Measurements from ENCODE around the gene ATP5MC2.
"Not testable (repeated sequence)": the region's sequence is repeated elsewhere in the genome, so short reads cannot be mapped to it uniquely, and the experiment has no call there.

ATP5MC2 gene

GRCh38 chr12:53659011-53659551 is 16.8 kb downstream of the ATP5MC2 start:
- Histone ChIP-seq H3K4me3 (no peak overlapping the region), H3K9me3 (no peaks in the 10 kb centered on the region), H3K4me1 (peaks cover 18% of the 10 kb centered on the region), H3K36me3 (peaks cover 32% of the 10 kb centered on the region), H4K20me1 (no peaks in the 10 kb centered on the region), H3K27me3 (no peaks in the 10 kb centered on the region), H3K4me2 (peak overlapping the region; percentile 45), H3K9ac (no peak overlapping the region), H3K27ac (0 out of 2 replicates have a peak overlapping the region, but pooled peaks have one; percentile 3)
- no peak for TF ChIP-seq Cebpa-rat (IDR thresholded peaks at IDR 0.05)

- Histone ChIP-seq H3K9me3 (no peaks in the 10 kb centered on the region), H3K4me3 (no peak overlapping the region), H3K4me1 (peaks cover 18% of the 10 kb centered on the region), H3K9ac (no peak overlapping the region), H3K36me3 (peaks cover 12% of the 10 kb centered on the region; the same call in 1 of the 2 replicates), H3K27me3 (no peaks in the 10 kb centered on the region), H4K20me1 (no peaks in the 10 kb centered on the region), H3K27ac (no peak overlapping the region), H3K4me2 (no peak overlapping the region)
- no peak for TF ChIP-seq Cebpa-rat (IDR thresholded peaks at IDR 0.05)
These were observed 18.8 kb downstream of the ATP5MC2 start for GRCh38 chr12:53657041-53657440.

DNA sequence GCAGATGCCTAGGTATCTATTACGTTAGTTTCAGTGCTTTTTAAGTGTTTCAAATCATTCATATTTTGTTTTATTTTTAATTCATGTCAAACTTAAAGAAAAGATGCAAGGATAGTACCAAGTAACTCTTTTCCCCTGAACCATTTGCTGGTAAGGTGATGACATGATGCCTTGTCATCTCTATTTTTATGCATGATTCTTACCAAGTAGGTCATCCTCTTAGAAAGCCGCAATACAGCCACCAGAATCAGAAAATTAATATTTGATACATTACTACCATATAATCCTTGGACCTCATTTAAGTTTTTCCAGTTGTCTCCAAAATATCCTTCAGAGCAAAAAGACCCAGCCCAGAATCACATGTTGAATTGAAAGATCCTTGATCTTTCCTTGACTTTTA is 22.3 kb downstream of the ATP5MC2 start:
- no peak overlapping the region for H3K4me2 ChIP-seq
- H3K9ac ChIP-seq = no peak overlapping the region
- H3K9me3 ChIP-seq = no peaks in the 10 kb centered on the region
- no peaks in the 10 kb centered on the region for H3K36me3 ChIP-seq
- H4K20me1 ChIP-seq = no peaks in the 10 kb centered on the region
- no peak for TF ChIP-seq Cebpa-rat (IDR thresholded peaks at IDR 0.05)
- no peak overlapping the region for H3K4me3 ChIP-seq
- H3K27me3 ChIP-seq = no peaks in the 10 kb centered on the region
- no peak overlapping the region for H3K27ac ChIP-seq
- no peaks in the 10 kb centered on the region for H3K4me1 ChIP-seq

GRCh38 chr12:53652366-53652765 is 23.5 kb downstream of the ATP5MC2 start:
- H3K9me3 ChIP-seq = no peaks in the 10 kb centered on the region
- no peak overlapping the region for H3K9ac ChIP-seq
- no peak overlapping the region for H3K4me3 ChIP-seq
- TF ChIP-seq Cebpa-rat (IDR thresholded peaks at IDR 0.05) = no peak
- H3K4me2 ChIP-seq = no peak overlapping the region
- H3K4me1 ChIP-seq = no peaks in the 10 kb centered on the region
- no peaks in the 10 kb centered on the region for H3K27me3 ChIP-seq
- H3K27ac ChIP-seq = no peak overlapping the region
- no peaks in the 10 kb centered on the region for H3K36me3 ChIP-seq
- no peaks in the 10 kb centered on the region for H4K20me1 ChIP-seq

DNA sequence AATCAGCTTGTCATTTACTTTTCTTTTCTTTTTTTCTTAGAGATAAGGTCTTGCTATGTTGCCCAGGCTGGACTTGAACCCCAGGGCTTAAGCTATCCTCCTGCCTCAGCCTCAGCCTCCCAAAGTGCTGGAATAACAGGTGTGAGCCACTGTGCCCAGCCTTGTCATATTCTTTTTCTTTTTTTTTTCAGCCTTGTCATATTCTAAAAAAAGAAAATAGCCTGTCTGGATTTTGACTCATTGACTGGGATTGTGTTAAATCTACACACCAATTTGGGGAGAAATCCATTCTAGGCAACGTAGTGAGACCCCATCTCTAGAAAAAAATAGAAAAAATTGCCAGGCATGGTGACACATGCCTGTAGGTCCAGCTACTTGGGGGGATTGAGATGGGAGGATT is 24.1 kb downstream of the ATP5MC2 start:
- H3K9me3 ChIP-seq = no peaks in the 10 kb centered on the region
- no peaks in the 10 kb centered on the region for H3K4me1 ChIP-seq
- H3K27me3 ChIP-seq = no peaks in the 10 kb centered on the region
- H4K20me1 ChIP-seq = no peaks in the 10 kb centered on the region
- H3K36me3 ChIP-seq = no peaks in the 10 kb centered on the region
- H3K4me2 ChIP-seq = no peak overlapping the region
- no peak overlapping the region for H3K27ac ChIP-seq
- TF ChIP-seq Cebpa-rat (IDR thresholded peaks at IDR 0.05) = no peak
- H3K4me3 ChIP-seq = no peak overlapping the region
- no peak overlapping the region for H3K9ac ChIP-seq

DNA sequence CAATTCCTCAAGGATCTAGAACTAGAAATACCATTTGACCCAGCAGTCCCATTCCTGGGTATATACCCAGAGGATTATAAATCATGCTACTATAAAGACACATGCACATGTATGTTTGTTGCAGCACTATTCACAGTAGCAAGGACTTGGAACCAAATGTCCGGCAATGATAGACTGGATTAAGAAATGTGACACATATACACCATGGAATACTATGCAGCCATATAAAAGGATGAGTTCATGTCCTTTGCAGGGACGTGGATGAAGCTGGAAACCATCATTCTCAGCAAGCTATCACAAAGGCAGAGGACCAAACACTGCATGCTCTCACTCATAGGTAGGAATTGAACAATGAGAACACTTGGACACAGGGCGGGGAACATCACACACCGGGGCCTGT is 29.6 kb downstream of the ATP5MC2 start:
- H3K9me3 ChIP-seq, H3K4me1 ChIP-seq, H3K4me3 ChIP-seq, H3K27me3 ChIP-seq, H3K9ac ChIP-seq, H3K36me3 ChIP-seq, H4K20me1 ChIP-seq, H3K27ac ChIP-seq, H3K4me2 ChIP-seq: not testable (repeated sequence)

- Histone ChIP-seq H3K9me3 (no peaks in the 10 kb centered on the region), H3K27me3 (no peaks in the 10 kb centered on the region), H4K20me1 (no peaks in the 10 kb centered on the region), H3K4me2 (no peak overlapping the region), H3K4me1 (no peaks in the 10 kb centered on the region), H3K9ac (no peak overlapping the region), H3K4me3 (no peak overlapping the region), H3K27ac (no peak overlapping the region), H3K36me3 (no peaks in the 10 kb centered on the region)
- no peak for TF ChIP-seq Cebpa-rat (IDR thresholded peaks at IDR 0.05)
These were observed 30.7 kb downstream of the ATP5MC2 start for GRCh38 chr12:53645165-53645564.

DNA sequence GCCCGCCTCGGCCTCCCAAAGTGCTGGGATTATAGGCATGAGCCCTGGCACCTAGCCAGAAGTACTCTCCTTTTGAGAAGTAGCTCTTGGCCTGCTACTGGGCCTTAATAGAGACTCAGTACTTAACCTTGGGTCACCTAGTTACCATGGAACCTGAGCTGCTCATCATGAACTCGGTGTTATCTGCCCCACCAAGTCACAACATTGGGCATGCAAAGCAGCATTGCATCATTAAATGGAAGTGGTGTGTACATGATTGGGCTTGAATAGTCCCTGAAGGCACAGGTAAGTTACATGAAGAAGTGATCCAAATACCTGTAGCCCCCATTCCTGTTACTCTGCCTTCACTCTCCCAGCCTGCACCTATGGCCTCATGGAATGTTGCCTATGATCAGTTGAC is 31.8 kb downstream of the ATP5MC2 start:
- Histone ChIP-seq H3K9me3 (no peaks in the 10 kb centered on the region), H3K36me3 (no peaks in the 10 kb centered on the region), H3K9ac (no peak overlapping the region), H4K20me1 (no peaks in the 10 kb centered on the region), H3K27me3 (no peaks in the 10 kb centered on the region), H3K4me1 (no peaks in the 10 kb centered on the region), H3K4me2 (no peak overlapping the region), H3K27ac (no peak overlapping the region), H3K4me3 (no peak overlapping the region)
- no peak for TF ChIP-seq Cebpa-rat (IDR thresholded peaks at IDR 0.05)

DNA sequence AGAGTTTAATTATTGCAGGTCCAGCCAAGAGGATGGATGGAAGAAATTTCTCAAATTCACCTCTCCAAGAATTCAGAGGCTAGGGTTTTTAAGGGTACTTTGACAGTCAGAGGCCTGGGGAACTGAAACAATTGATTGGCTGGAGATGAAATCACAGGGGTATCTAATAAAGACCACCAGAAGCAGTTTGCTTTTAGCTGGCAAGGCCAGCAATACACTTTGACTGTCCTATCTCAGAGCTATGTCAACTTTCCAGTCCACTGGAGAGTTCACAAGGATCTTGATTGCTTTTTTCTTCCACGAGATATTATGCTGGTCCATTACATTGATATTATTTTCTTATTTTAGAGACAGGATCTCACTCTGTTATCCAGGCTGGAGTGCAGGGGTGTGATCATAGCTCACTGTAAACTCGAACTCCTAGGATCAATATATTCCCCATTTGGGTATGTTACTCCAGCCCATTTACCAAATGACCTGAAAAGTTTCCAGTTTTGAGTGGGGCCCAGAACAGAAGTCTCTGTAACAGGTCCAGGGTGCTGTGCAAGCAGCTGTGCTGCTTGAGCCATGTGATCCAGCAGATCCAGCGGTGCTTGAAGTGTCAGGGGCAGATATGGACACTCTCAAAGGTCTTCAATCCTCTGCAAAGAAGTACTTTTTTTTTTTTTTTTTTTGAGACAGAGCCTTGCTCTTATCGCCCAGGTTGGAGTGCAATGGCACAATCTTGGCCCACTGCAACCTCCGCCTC is 32.5 kb downstream of the ATP5MC2 start:
- Histone ChIP-seq H3K36me3 (no peaks in the 10 kb centered on the region), H3K9ac (no peak overlapping the region), H4K20me1 (no peaks in the 10 kb centered on the region), H3K27me3 (no peaks in the 10 kb centered on the region), H3K4me3 (no peak overlapping the region), H3K9me3 (no peaks in the 10 kb centered on the region), H3K4me2 (no peak overlapping the region), H3K4me1 (no peaks in the 10 kb centered on the region), H3K27ac (no peak overlapping the region)
- no peak for TF ChIP-seq Cebpa-rat (IDR thresholded peaks at IDR 0.05)

DNA sequence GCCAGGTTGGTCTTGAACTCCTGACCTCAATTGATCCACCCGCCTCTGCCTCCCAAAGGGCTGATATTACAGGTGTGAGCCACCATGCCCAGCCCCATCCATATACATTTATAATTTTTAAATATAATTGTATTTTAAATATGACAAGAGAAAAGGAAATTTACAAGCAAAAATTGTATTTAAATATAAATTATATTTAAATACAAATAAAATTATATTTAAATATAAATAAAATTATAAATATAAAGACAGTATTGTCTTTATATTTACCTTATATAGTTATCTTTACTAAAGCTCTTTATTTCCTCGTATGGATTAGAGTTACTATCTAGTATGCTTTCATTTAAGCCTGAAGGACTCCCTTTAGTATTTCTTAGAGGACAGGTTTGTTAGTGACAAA is 37.8 kb downstream of the ATP5MC2 start:
- no peak for TF ChIP-seq Cebpa-rat (IDR thresholded peaks at IDR 0.05)
- no peaks in the 10 kb centered on the region for H3K4me1 ChIP-seq
- peaks cover 15% of the 10 kb centered on the region for H3K9me3 ChIP-seq
- H3K4me2 ChIP-seq = no peak overlapping the region
- no peak overlapping the region for H3K27ac ChIP-seq
- no peaks in the 10 kb centered on the region for H4K20me1 ChIP-seq
- H3K27me3 ChIP-seq = no peaks in the 10 kb centered on the region
- no peak overlapping the region for H3K9ac ChIP-seq
- H3K4me3 ChIP-seq = no peak overlapping the region
- H3K36me3 ChIP-seq = no peaks in the 10 kb centered on the region

Measured in BLaER1 (cell line).